ENCODE measurements around the gene EPG5. TPM values are rescaled to one million over a fixed set of nuclear protein-coding genes. Genes with fewer than 3 reads are reported as not detected.

The EPG5 gene
- polyA plus RNA-seq, 1 donor from 2014 or later: 18.0 TPM

DNA sequence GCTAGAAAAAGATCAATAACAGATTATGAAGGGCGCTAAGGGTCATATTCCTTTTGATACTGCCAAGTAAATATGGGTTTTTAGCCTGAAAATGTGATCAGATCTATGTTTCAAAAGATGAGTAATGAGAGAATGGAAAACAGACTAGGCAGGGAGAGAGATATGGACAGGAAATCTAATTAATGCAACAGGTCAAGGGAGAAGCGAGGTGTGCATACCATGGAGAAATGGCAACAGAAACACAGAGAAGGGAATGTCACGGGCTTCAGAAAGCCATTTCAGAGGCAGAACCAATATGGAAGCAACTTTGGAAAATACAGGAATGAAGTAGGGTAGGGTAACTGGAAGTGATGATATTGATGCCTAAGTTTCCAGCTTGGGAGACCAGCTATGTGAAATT, 72.3 kb downstream of the EPG5 start:
- H3K9me2 ChIP-seq (ENCODE audit: insufficient read depth, low read length): no peaks in the 10 kb centered on the region
- H3K9me3 ChIP-seq (ENCODE audit: low read length): no peaks in the 10 kb centered on the region
- H4K20me1 ChIP-seq (ENCODE audit: insufficient read depth): no peaks in the 10 kb centered on the region
- no peaks in the 10 kb centered on the region for H3F3A ChIP-seq (ENCODE audit: insufficient read depth, low read length, poor library complexity, severe bottlenecking)
- H3K4me3 ChIP-seq (ENCODE audit: low read length): no peak overlapping the region
- peaks cover 3% of the 10 kb centered on the region for H3K36me3 ChIP-seq (ENCODE audit: insufficient read depth, low read length)
- no peak overlapping the region for H3K9ac ChIP-seq (ENCODE audit: low read length)
- H2AFZ ChIP-seq (ENCODE audit: low read depth, low read length): no peak overlapping the region
- no peak overlapping the region for H3K4me2 ChIP-seq (ENCODE audit: low read length)
- TF ChIP-seq RAD21 (conservative IDR thresholded peaks at IDR 0.05) (no peak), TAF1 (IDR thresholded peaks at IDR 0.05; ENCODE audit: low read depth) (no peak), EP300 (conservative IDR thresholded peaks at IDR 0.05; ENCODE audit: poor library complexity, severe bottlenecking) (no peak), SMC3 (conservative IDR thresholded peaks at IDR 0.05; ENCODE audit: poor library complexity) (no peak), POLR2AphosphoS5 (IDR thresholded peaks at IDR 0.05) (no peak), MXI1 (conservative IDR thresholded peaks at IDR 0.05; ENCODE audit: poor library complexity, severe bottlenecking) (no peak), EZH2 (IDR thresholded peaks at IDR 0.05; ENCODE audit: borderline replicate concordance, insufficient read depth, low read length, poor library complexity, severe bottlenecking) (no peak)
- TF ChIP-seq, protein P1, sequence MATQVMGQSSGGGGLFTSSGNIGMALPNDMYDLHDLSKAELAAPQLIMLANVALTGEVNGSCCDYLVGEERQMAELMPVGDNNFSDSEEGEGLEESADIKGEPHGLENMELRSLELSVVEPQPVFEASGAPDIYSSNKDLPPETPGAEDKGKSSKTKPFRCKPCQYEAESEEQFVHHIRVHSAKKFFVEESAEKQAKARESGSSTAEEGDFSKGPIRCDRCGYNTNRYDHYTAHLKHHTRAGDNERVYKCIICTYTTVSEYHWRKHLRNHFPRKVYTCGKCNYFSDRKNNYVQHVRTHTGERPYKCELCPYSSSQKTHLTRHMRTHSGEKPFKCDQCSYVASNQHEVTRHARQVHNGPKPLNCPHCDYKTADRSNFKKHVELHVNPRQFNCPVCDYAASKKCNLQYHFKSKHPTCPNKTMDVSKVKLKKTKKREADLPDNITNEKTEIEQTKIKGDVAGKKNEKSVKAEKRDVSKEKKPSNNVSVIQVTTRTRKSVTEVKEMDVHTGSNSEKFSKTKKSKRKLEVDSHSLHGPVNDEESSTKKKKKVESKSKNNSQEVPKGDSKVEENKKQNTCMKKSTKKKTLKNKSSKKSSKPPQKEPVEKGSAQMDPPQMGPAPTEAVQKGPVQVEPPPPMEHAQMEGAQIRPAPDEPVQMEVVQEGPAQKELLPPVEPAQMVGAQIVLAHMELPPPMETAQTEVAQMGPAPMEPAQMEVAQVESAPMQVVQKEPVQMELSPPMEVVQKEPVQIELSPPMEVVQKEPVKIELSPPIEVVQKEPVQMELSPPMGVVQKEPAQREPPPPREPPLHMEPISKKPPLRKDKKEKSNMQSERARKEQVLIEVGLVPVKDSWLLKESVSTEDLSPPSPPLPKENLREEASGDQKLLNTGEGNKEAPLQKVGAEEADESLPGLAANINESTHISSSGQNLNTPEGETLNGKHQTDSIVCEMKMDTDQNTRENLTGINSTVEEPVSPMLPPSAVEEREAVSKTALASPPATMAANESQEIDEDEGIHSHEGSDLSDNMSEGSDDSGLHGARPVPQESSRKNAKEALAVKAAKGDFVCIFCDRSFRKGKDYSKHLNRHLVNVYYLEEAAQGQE (IDR thresholded peaks at IDR 0.05; ENCODE audit: borderline replicate concordance): no peak
- TF ChIP-seq, protein P2, sequence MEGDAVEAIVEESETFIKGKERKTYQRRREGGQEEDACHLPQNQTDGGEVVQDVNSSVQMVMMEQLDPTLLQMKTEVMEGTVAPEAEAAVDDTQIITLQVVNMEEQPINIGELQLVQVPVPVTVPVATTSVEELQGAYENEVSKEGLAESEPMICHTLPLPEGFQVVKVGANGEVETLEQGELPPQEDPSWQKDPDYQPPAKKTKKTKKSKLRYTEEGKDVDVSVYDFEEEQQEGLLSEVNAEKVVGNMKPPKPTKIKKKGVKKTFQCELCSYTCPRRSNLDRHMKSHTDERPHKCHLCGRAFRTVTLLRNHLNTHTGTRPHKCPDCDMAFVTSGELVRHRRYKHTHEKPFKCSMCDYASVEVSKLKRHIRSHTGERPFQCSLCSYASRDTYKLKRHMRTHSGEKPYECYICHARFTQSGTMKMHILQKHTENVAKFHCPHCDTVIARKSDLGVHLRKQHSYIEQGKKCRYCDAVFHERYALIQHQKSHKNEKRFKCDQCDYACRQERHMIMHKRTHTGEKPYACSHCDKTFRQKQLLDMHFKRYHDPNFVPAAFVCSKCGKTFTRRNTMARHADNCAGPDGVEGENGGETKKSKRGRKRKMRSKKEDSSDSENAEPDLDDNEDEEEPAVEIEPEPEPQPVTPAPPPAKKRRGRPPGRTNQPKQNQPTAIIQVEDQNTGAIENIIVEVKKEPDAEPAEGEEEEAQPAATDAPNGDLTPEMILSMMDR (IDR thresholded peaks at IDR 0.05; ENCODE audit: poor library complexity, severe bottlenecking): no peak
- H3K27me3 ChIP-seq (ENCODE audit: insufficient read depth, low read depth, low read length): no peaks in the 10 kb centered on the region
- no peak overlapping the region for H3K27ac ChIP-seq (ENCODE audit: low read length)
- no peaks in the 10 kb centered on the region for H3K79me2 ChIP-seq (replicated peaks; ENCODE audit: insufficient read depth, low read length)

GRCh38 chr18:45891806-45892205, 75.3 kb downstream of the EPG5 start:
- Histone ChIP-seq H3K27me3 (ENCODE audit: insufficient read depth, low read depth, low read length) (no peaks in the 10 kb centered on the region), H3K36me3 (ENCODE audit: insufficient read depth, low read length) (peaks cover 8% of the 10 kb centered on the region), H3F3A (ENCODE audit: insufficient read depth, low read length, poor library complexity, severe bottlenecking) (no peaks in the 10 kb centered on the region), H3K9me3 (ENCODE audit: low read length) (no peaks in the 10 kb centered on the region), H3K9me2 (ENCODE audit: insufficient read depth, low read length) (no peaks in the 10 kb centered on the region), H3K79me2 (replicated peaks; ENCODE audit: insufficient read depth, low read length) (no peaks in the 10 kb centered on the region), H2AFZ (ENCODE audit: low read depth, low read length) (no peak overlapping the region), H3K27ac (ENCODE audit: low read length) (no peak overlapping the region), H3K4me2 (ENCODE audit: low read length) (no peak overlapping the region), H3K9ac (ENCODE audit: low read length) (no peak overlapping the region), H4K20me1 (ENCODE audit: insufficient read depth) (no peaks in the 10 kb centered on the region), H3K4me3 (ENCODE audit: low read length) (no peak overlapping the region)
- TF ChIP-seq, protein P2 (IDR thresholded peaks at IDR 0.05; ENCODE audit: poor library complexity, severe bottlenecking): no peak
